ENCODE measurements around the gene MRC2. TPM values are rescaled to one million over a fixed set of nuclear protein-coding genes. Genes with fewer than 3 reads are reported as not detected.

Gene MRC2
- total and polyA plus RNA-seq, 2 of the 13 experiments (the other 11 are each of a cell fraction or from before 2014, with no cell fraction given) = not detected

GRCh38 chr17:62665599-62665998, 38.1 kb downstream of the MRC2 start:
- Histone ChIP-seq H3K27ac (ENCODE audit: extremely low read length, insufficient read depth, low read length) (no peak overlapping the region), H3K9me3 (ENCODE audit: low read length) (no peaks in the 10 kb centered on the region), H3K36me3 (replicated peaks in 1 of 2; ENCODE audit: control insufficient read depth in 1 of 2, insufficient read depth in 2 of 2, low read length in 2 of 2) (no peaks in the 10 kb centered on the region), H3K4me1 (ENCODE audit: insufficient read depth, low read length) (no peaks in the 10 kb centered on the region), H4K20me1 (ENCODE audit: insufficient read depth, low read length) (no peaks in the 10 kb centered on the region), H3K79me2 (ENCODE audit: insufficient read depth, low read length) (no peaks in the 10 kb centered on the region), H2AFZ (ENCODE audit: low read length) (no peak overlapping the region), H3K9ac (ENCODE audit: insufficient read depth, low read depth, low read length) (no peak overlapping the region), H3K27me3 (ENCODE audit: control insufficient read depth in 1 of 2, insufficient read depth in 2 of 2, low read length in 2 of 2) (peaks cover 7 to 13% of the 10 kb centered on the region in 2 experiments; a peak in 3 of 5 replicates), H3K4me3 (replicated peaks in 1 of 3; ENCODE audit: insufficient read depth in 1 of 3, low read depth in 2 of 3, low read length in 3 of 3) (no peak overlapping the region), H3K4me2 (ENCODE audit: low read depth, low read length) (no peak overlapping the region)
- in situ Hi-C loops (cut with HindIII; ENCODE audit: extremely low pct_ligation_motif_present, low pct_unique_long_range_greater_than_20kb) (no loop called here), intact Hi-C loops (cut with micrococcal nuclease; ENCODE audit: unreplicated experiment) (no loop called here)
- 4% methylated on average over 3 of the region's 3 CpGs for WGBS (ENCODE audit: low lambda C conversion rate)
- BruUV-seq (replicated peaks) = no TSS peak
- ATAC-seq (no peak), FAIRE-seq (no peak), DNase-seq (ENCODE audit: low spot score) (no peak)
- TF ChIP-seq SIX4 (CRISPR knock-in tag; IDR thresholded peaks at IDR 0.05) (no peak), CBX5 (CRISPR knock-in tag; IDR thresholded peaks at IDR 0.05; ENCODE audit: borderline replicate concordance) (no peak), SP5 (CRISPR knock-in tag; IDR thresholded peaks at IDR 0.05; ENCODE audit: borderline replicate concordance, low read depth) (no peak), ZNF670 (CRISPR knock-in tag; IDR thresholded peaks at IDR 0.05; ENCODE audit: borderline replicate concordance) (no peak), SRSF4 (IDR thresholded peaks at IDR 0.05; ENCODE audit: low read depth, low read length, poor library complexity, severe bottlenecking) (no peak), THAP8 (CRISPR knock-in tag; IDR thresholded peaks at IDR 0.05; ENCODE audit: borderline replicate concordance) (no peak), NR2F2 (IDR thresholded peaks at IDR 0.05; ENCODE audit: borderline replicate concordance, low read depth) (no peak), POLR2G (IDR thresholded peaks at IDR 0.05; ENCODE audit: low read depth, low read length) (no peak), IRF9 (CRISPR knock-in tag; IDR thresholded peaks at IDR 0.05; ENCODE audit: borderline replicate concordance) (no peak), RXRA (CRISPR knock-in tag; IDR thresholded peaks at IDR 0.05) (no peak), ZNF343 (CRISPR knock-in tag; IDR thresholded peaks at IDR 0.05) (no peak), ZBTB7A (CRISPR knock-in tag; IDR thresholded peaks at IDR 0.05) (no peak), ZNF318 (CRISPR knock-in tag; IDR thresholded peaks at IDR 0.05) (no peak), ZSCAN20 (CRISPR knock-in tag; IDR thresholded peaks at IDR 0.05; ENCODE audit: borderline replicate concordance) (no peak)
- ChIA-PET CTCF (ENCODE audit: low intra/inter-chr PET ratio, low total read pairs) (no interaction called here), POLR2A (no interaction called here)

Measured in HepG2 (cell line).